Mesodermal cell (in vitro differentiated cells): ENCODE measurements around the gene VSTM2B.

Source experiments
- H3K27ac ChIP-seq: 2 replicates; pipeline ENCODE4 v1.7.0; 2013; ENCODE audit warnings: mild to moderate bottlenecking, low read depth, low read length, moderate library complexity; ENCODE audit not compliant: severe bottlenecking
- H3K36me3 ChIP-seq: 2 replicates; pipeline ENCODE4 v1.7.1; 2013; ENCODE audit warnings: mild to moderate bottlenecking, low read length, moderate library complexity; ENCODE audit not compliant: control insufficient read depth, insufficient read depth
- H3K4me1 ChIP-seq: one replicate; pipeline ENCODE4 v1.7.1; 2013; ENCODE audit warnings: mild to moderate bottlenecking, low read length; ENCODE audit not compliant: insufficient read depth, control insufficient read depth, poor library complexity, severe bottlenecking
- H3K4me3 ChIP-seq: 2 replicates; pipeline ENCODE4 v1.7.0; 2013; ENCODE audit warnings: low read length, control low read depth, mild to moderate bottlenecking; ENCODE audit not compliant: insufficient read depth, poor library complexity, severe bottlenecking; ENCODE audit errors: extremely low read depth
- H3K9me3 ChIP-seq: 2 replicates; pipeline ENCODE4 v1.7.1; 2013; ENCODE audit warnings: mild to moderate bottlenecking, low read length, moderate library complexity; ENCODE audit not compliant: control insufficient read depth
- WGBS, 2 experiments: methylation state at CpG; one replicate each; pipeline ENCODE4 v1.1.5; 2013; ENCODE audit warnings: missing lambda C conversion rate in 2 of 2; ENCODE audit not compliant: insufficient coverage in 2 of 2; 5-methylcytosine and 5-hydroxymethylcytosine counted together

The VSTM2B gene

DNA sequence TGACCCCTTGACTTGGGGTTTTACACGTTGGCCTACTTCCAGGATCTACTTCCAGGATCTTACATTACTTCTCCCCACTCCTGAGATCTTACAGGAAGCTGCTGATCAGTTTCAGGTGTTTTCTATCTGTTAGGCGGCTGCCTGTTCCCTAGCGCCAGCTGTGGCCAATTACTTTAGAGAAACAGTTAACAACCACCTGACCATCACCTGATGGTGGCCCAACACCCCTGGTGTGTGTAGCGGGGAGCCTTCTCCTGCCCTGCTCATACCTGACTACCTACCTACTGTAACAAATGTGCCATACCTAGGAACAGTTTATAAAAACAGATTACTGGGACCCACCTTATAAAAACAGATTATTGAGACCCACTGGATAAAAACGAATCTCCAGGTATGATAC is 77.5 kb downstream of the VSTM2B start:
- no peaks in the 10 kb centered on the region for H3K36me3 ChIP-seq
- WGBS, 2 experiments = 71 to 83% methylated on average over 3 to 4 of the region's 5 CpGs

GRCh38 chr19:29605653-29606419 is 80.0 kb downstream of the VSTM2B start, which contains the start of gene POP4:
TSS of gene POP4 (plus strand) at chr19:29606283. CDS start at chr19:29606319, 36 bp downstream.
- H3K27ac ChIP-seq = peak within 1 kb of the TSS; percentile 90
- H3K9me3 ChIP-seq = no peaks in the 10 kb centered on the region
- WGBS, 2 experiments = 1% methylated on average over 29 to 42 of the region's 47 CpGs
- peaks cover 4% of the 10 kb centered on the region for H3K4me1 ChIP-seq
- H3K36me3 ChIP-seq = peaks cover 21% of the 10 kb centered on the region
- peak within 1 kb of the TSS; percentile 93 for H3K4me3 ChIP-seq

More for the DNA sequence above, 77.5 kb downstream of the VSTM2B start:
- H3K4me1 ChIP-seq = peaks cover 4% of the 10 kb centered on the region
- no peak overlapping the region for H3K4me3 ChIP-seq
- no peak overlapping the region for H3K27ac ChIP-seq
- no peaks in the 10 kb centered on the region for H3K9me3 ChIP-seq

- Histone ChIP-seq H3K9me3 (no peaks in the 10 kb centered on the region), H3K36me3 (peaks cover 26% of the 10 kb centered on the region), H3K4me3 (peak overlapping the region; percentile 93), H3K27ac (no peak overlapping the region), H3K4me1 (peaks cover 4% of the 10 kb centered on the region)
- WGBS, 2 experiments = 2 to 3% methylated on average over 9 to 12 of the region's 12 CpGs
Observed at GRCh38 chr19:29606420-29606747, 80.6 kb downstream of the VSTM2B start.

DNA sequence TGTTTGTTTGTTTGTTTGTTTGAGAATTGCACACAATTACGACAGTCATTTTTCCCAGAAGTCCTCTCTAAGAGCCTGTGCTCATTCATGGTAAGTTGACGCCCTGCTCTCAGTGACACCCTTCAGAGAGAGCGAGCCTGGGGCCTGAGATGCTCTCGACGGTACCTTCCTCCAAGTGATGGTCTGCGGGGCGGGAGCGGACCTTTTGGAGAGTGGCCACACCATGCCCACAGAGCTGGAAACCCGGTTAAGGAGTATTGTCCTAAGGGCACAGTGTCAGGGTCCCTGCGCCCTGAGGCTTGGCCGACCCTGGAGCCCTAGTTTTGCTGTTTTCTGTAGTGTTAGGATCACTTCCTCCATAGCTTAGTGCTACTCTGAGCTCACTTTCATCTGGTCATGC is 83.8 kb downstream of the VSTM2B start:
- H3K4me1 ChIP-seq = peaks cover 4% of the 10 kb centered on the region
- H3K36me3 ChIP-seq = peaks cover 55% of the 10 kb centered on the region
- no peaks in the 10 kb centered on the region for H3K9me3 ChIP-seq
- H3K4me3 ChIP-seq = no peak overlapping the region
- H3K27ac ChIP-seq = no peak overlapping the region
- 93 to 95% methylated on average over 7 to 9 of the region's 11 CpGs for WGBS, 2 experiments

- WGBS, 2 experiments = 90 to 97% methylated on average over 11 to 17 of the region's 22 CpGs
- no peak overlapping the region for H3K4me3 ChIP-seq
Observed at GRCh38 chr19:29610213-29610573, 84.4 kb downstream of the VSTM2B start.

DNA sequence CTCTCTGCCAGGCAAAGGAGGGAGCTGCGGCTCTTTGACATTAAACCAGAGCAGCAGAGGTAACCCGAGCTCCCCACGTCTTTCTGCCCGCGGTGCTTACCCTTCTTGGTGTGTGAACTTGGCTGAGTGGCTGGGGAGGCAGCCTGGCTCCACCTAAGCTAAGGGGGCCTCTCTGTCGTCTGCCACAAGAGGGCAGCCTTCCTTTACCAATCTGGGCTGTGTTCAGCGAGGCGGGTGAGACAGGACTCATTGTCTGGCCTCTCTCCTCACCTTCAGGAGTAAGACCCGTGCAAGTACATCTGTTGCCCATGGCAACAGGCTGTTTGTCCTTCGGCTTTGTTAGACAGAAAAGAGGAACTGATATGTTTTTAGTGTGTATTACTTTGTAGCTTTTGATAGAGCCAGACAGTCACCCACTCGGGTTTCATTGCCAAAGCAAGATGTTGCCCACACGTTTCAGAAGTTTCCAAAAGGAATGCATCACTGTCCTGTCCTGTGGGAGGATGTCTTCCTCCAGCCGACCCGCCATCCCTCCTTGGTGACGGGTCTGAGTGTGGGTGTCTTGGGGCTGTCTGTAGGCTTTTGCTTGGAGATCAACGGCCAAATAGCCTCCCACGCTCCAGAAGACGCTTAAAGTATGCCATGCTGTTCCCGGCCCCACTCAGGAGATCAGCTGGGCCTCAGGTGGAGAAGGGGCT is 84.9 kb downstream of the VSTM2B start:
- WGBS, 2 experiments = 52 to 60% methylated on average over 16 to 19 of the region's 19 CpGs
- Histone ChIP-seq H3K4me3 (no peak overlapping the region), H3K9me3 (no peaks in the 10 kb centered on the region), H3K27ac (no peak overlapping the region), H3K36me3 (peaks cover 59% of the 10 kb centered on the region), H3K4me1 (peaks cover 4% of the 10 kb centered on the region)

More at GRCh38 chr19:29610213-29610573, 84.4 kb downstream of the VSTM2B start:
- Histone ChIP-seq H3K4me1 (peaks cover 4% of the 10 kb centered on the region), H3K36me3 (peaks cover 59% of the 10 kb centered on the region), H3K27ac (no peak overlapping the region), H3K9me3 (no peaks in the 10 kb centered on the region)

DNA sequence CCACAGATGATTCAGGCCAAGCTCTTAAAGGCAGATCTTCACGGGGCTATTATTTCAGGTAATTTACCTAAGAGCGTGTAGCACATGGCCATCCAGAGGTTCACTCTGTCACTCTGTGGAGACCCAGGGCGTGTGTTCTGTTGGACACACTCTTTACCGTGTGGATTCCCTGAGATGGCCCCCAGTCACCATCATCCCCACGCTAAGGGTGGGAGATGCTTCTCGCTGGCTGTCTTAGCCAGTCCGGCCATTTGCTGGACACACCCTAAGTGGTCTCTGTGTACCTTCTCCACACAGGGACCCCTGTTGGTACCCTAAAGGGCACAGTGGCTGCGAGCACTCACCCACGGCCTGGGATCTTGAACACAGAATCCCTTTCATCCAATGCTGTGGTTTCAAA is 86.3 kb downstream of the VSTM2B start:
- H3K36me3 ChIP-seq = peaks cover 67% of the 10 kb centered on the region
- no peak overlapping the region for H3K27ac ChIP-seq
- no peaks in the 10 kb centered on the region for H3K4me1 ChIP-seq
- no peaks in the 10 kb centered on the region for H3K9me3 ChIP-seq
- 91 to 95% methylated on average over 8 to 9 of the region's 9 CpGs for WGBS, 2 experiments
- no peak overlapping the region for H3K4me3 ChIP-seq

DNA sequence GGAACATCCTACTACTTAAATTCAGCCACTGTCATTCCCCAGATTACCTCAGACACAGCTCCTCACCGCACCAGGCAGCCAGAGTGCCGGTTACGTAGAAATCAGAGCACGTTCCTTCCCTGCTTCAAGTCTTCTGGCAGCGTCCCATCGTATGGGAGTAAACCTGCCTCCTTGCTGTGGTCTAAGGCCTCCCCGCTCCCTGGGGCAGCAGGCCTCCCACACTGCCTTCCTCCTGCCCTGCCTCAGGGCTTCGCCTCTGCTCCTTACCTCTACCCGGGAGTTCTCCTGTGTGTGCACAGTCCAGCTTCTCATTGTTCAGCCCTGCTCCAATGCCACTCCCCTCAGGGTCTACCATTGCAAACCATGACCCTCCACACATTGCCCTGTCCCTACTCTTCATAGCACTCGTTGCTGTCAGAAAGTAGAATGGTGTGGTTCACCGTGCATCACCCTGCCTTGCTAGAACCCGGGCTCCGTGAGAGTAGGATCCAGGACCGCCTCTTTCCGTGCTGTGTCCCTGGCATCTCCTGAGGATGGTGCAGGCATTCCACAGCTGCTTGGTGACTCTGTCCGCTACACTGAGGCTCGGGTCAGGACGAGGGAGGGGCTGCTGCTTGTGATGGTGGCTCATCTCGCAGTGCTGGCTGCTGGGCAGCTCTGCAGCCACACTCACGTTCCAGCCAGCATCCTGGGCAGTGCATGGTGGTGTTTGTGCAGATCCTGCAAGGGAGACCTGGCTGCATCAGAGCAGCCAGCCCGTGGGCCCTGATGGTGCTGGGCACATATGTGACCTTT is 87.2 kb downstream of the VSTM2B start:
- Histone ChIP-seq H3K9me3 (no peaks in the 10 kb centered on the region), H3K27ac (no peak overlapping the region), H3K4me3 (no peak overlapping the region), H3K4me1 (no peaks in the 10 kb centered on the region), H3K36me3 (peaks cover 67% of the 10 kb centered on the region)
- WGBS, 2 experiments = 89 to 90% methylated on average over 18 to 21 of the region's 21 CpGs

GRCh38 chr19:29614046-29614445 is 88.3 kb downstream of the VSTM2B start:
- H3K4me3 ChIP-seq = no peak overlapping the region
- H3K4me1 ChIP-seq = no peaks in the 10 kb centered on the region
- no peak overlapping the region for H3K27ac ChIP-seq
- no peaks in the 10 kb centered on the region for H3K9me3 ChIP-seq
- 92 to 95% methylated on average over 5 to 7 of the region's 7 CpGs for WGBS, 2 experiments
- H3K36me3 ChIP-seq = peaks cover 60% of the 10 kb centered on the region
